HG03439 (cell line): Measurements from ENCODE around the gene TAS1R1.

Experiments used
- ATAC-seq: cut with Tn5 transposase; IDR thresholded peaks from one replicate; pipeline ENCODE4 v1.9.1; 2021; ENCODE audit warnings: mild to moderate bottlenecking, moderate library complexity; ENCODE audit not compliant: unreplicated experiment

Gene TAS1R1

GRCh38 chr1:6570100-6570499 is 15.0 kb downstream of the TAS1R1 start:
- no peak for ATAC-seq

- ATAC-seq = no peak
Observed at GRCh38 chr1:6570987-6571386, 15.9 kb downstream of the TAS1R1 start.

DNA sequence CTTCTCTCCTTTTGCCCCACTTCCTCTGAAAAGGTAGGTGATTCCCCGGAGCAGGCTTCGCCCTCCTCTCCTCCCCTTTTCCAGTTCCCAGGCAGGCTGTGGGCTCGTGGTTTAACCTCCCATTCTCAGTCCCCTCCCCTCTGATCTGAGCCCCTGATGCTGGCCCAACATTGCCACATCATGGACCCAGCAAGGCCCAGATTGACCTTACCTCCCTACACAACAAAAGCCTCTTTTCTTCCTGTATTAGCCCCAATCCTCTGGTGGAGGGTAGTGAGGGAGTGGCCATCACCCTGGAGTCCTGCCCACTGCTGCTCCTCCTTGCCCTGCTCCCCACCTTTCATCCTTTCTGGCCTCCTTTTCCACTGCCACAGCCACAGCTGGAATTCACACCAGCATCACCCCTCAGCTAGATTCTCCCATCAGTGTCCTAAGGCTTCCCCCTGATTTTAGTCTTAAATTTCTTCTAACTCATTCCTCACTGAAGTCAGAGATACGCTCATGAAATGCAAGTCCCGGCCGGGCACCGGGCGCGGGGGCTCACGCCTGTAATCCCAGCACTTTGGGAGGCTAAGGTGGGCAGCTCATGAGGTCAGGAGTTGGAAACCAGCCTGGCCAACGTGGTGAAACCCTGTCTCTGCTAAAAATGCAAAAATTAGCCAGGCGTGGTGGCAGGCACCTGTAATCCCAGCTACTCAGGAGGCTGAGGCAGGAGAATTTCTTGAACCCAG is 17.7 kb downstream of the TAS1R1 start:
- ATAC-seq = no peak

DNA sequence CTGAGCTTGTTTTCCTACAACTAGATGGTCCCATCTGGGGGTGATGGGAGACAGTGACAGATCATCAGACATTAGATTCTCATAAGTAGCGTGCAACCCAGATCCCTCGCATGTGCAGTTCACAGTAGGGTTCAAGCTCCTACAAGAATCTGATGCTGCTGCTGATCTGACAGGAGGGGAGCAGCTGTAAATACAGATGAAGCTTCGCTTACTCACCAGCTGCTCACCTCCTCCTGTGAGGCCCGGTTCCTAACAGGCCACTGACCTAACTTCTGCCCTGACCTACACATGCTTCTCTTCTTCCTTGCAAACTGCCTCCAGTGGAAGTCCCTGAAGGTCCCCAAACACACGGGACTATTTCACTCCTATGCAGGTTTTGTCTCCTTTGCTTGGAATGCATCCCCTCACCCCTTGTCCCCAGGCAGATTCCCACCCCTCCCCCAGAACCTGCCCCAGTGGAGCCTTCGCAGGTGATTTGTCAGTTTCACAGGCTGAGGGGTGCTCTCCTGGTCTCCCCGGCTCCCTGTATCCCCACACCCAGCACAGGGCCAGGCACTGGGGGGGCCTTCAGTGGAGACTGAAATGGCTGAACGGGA is 19.0 kb downstream of the TAS1R1 start:
- no peak for ATAC-seq

GRCh38 chr1:6574818-6575217 is 19.7 kb downstream of the TAS1R1 start:
- ATAC-seq = no peak

GRCh38 chr1:6577831-6578525 is 22.9 kb downstream of the TAS1R1 start:
- ATAC-seq = no peak

- no peak for ATAC-seq
Observed at GRCh38 chr1:6578624-6579373, 23.7 kb downstream of the TAS1R1 start.

DNA sequence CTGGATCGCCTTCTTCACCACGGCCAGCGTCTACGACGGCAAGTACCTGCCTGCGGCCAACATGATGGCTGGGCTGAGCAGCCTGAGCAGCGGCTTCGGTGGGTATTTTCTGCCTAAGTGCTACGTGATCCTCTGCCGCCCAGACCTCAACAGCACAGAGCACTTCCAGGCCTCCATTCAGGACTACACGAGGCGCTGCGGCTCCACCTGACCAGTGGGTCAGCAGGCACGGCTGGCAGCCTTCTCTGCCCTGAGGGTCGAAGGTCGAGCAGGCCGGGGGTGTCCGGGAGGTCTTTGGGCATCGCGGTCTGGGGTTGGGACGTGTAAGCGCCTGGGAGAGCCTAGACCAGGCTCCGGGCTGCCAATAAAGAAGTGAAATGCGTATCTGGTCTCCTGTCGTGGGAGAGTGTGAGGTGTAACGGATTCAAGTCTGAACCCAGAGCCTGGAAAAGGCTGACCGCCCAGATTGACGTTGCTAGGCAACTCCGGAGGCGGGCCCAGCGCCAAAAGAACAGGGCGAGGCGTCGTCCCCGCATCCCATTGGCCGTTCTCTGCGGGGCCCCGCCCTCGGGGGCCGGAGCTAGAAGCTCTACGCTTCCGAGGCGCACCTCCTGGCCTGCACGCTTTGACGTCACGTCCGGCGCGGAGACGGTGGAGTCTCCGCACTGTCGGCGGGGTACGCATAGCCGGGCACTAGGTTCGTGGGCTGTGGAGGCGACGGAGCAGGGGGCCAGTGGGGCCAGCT is 24.4 kb downstream of the TAS1R1 start, which contains the start of gene ZBTB48:
Gene ZBTB48 (plus strand): TSS at position 621 of the 745 bp plus-strand sequence. CDS start 616 bp downstream, outside the sequence.
- peak; percentile 97 for ATAC-seq

GRCh38 chr1:6580119-6580592 is 25.0 kb downstream of the TAS1R1 start:
- ATAC-seq = no peak

- ATAC-seq = no peak
Observed at GRCh38 chr1:6580593-6581409, 25.7 kb downstream of the TAS1R1 start.

DNA sequence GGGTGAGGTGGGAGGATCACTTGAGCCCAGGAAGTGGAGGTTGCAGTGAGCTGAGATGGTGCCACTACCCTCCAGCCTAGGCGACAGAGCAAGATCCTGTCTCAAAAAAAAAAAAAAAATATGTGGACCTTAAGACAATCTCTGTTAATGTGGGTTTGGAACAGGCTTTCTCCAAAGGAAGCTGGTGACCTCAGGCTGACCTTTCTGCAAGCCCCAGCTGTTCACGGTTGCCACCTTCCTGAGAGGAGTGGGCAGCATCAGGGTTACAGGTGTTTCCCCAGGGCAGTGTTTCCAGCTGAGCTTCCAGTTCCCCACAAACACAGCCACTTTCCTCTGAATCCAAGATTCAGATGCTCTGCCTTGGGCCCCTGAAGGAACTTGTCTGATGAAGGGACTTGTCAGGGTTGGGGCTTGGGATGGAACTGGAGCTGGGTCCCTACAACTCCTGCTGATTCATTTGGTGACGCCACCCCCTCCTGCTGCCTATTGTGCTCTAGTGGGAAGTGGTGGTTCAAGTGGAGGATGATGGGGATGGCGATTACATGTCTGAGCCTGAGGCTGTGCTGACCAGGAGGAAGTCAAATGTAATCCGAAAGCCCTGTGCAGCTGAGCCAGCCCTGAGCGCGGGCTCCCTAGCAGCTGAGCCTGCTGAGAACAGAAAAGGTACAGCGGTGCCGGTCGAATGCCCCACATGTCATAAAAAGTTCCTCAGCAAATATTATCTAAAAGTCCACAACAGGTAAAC is 26.6 kb downstream of the TAS1R1 start:
- no peak for ATAC-seq

- no peak for ATAC-seq
Observed at GRCh38 chr1:6582370-6582769, 27.3 kb downstream of the TAS1R1 start.

- no peak for ATAC-seq
Observed at GRCh38 chr1:6584126-6585080, 29.3 kb downstream of the TAS1R1 start.

GRCh38 chr1:6585081-6585722 is 30.1 kb downstream of the TAS1R1 start:
- ATAC-seq = no peak

DNA sequence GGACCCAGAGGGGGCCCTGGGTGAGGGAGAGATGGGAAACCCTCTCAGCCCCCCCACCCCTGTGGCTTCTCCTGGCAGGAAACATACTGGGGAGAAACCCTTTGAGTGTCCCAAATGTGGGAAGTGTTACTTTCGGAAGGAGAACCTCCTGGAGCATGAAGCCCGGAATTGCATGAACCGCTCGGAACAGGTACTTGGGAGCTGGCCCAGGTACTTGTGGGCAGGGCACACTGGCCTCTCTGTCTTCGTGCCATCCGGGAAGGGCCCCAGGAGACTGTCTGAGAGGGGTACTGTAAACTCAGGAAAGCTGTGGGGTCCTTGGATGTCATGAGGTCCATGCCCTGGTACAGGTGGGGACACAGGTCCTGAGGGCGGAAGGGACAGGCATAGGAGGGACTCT is 30.7 kb downstream of the TAS1R1 start:
- ATAC-seq = no peak

DNA sequence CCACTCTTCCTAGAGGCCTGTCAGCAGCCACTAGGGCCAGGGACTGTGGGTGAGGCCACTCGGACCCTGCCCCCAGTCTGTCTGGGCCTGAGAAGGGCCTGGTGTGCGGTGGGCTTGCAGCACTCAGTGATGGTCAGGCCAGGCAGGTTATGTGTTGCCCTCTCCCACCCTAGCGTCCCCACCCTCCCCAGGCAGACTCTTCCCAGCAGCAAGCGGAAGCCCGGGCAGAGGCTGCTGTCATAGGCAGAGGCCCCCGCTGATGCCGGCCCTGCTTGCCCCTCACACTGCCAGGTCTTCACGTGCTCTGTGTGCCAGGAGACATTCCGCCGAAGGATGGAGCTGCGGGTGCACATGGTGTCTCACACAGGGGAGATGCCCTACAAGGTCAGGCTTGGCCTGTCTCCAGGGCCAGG is 31.3 kb downstream of the TAS1R1 start:
- ATAC-seq = no peak
